ENCODE measurements around the gene ACTG2.
"Not testable (repeated sequence)": the region's sequence is repeated elsewhere in the genome, so short reads cannot be mapped to it uniquely, and the experiment has no call there.

ACTG2 gene

GRCh38 chr2:73892631-73893329, at the start of gene ACTG2:
TSS of gene ACTG2 (plus strand) at chr2:73893008. CDS start at chr2:73901312, 8,304 bp downstream.
- no peak for DNase-seq

- DNase-seq: no peak
Measured at GRCh38 chr2:73844087-73844486, 48.7 kb upstream of the ACTG2 start.

GRCh38 chr2:73850009-73850408, 42.8 kb upstream of the ACTG2 start:
- no peak for DNase-seq

- no peak for DNase-seq
Measured at GRCh38 chr2:73851274-73851673, 41.5 kb upstream of the ACTG2 start.

GRCh38 chr2:73852020-73852419, 40.8 kb upstream of the ACTG2 start:
- DNase-seq: no peak

- no peak for DNase-seq
Measured at GRCh38 chr2:73855526-73855925, 37.3 kb upstream of the ACTG2 start.

GRCh38 chr2:73856214-73856613, 36.6 kb upstream of the ACTG2 start:
- DNase-seq: no peak

- DNase-seq: peak; percentile 55 to 60
Measured at GRCh38 chr2:73859721-73860586, 32.9 kb upstream of the ACTG2 start.

GRCh38 chr2:73862987-73863386, 29.8 kb upstream of the ACTG2 start:
- DNase-seq: no peak

- no peak for DNase-seq
Measured at GRCh38 chr2:73868204-73868978, 24.4 kb upstream of the ACTG2 start.

GRCh38 chr2:73870084-73870483, 22.7 kb upstream of the ACTG2 start:
- DNase-seq: no peak

- no peak for DNase-seq
Measured at GRCh38 chr2:73877071-73877802, 15.6 kb upstream of the ACTG2 start.

GRCh38 chr2:73877984-73878383, 14.8 kb upstream of the ACTG2 start:
- not testable (repeated sequence) for DNase-seq

- no peak for DNase-seq
Measured at GRCh38 chr2:73885406-73885805, 7.4 kb upstream of the ACTG2 start.

GRCh38 chr2:73886357-73886756, 6.5 kb upstream of the ACTG2 start:
- DNase-seq: peak; percentile 44 to 55

- not testable (repeated sequence) for DNase-seq
Measured at GRCh38 chr2:73887596-73888353, 5.0 kb upstream of the ACTG2 start.

GRCh38 chr2:73888388-73888787, 4.4 kb upstream of the ACTG2 start:
- DNase-seq: no peak

- DNase-seq: no peak
Measured at GRCh38 chr2:73889206-73889605, 3.6 kb upstream of the ACTG2 start.

- no peak for DNase-seq
Measured at GRCh38 chr2:73890301-73891092, 2.3 kb upstream of the ACTG2 start.

- DNase-seq: no peak
Measured at GRCh38 chr2:73891276-73891901, 1.4 kb upstream of the ACTG2 start.
